K562 (cell line): ENCODE measurements around the gene MCEMP1. TPM values are rescaled to one million over a fixed set of nuclear protein-coding genes. Genes with fewer than 3 reads are reported as not detected.
A peak's percentile ranks its signal among the peaks of the same experiment; 100 is the strongest.

Source experiments
- AFF1 ChIP-seq, 2 experiments: fragments of 450-650 bp; IDR thresholded peaks; 2 replicates each; pipeline ENCODE4 v1.6.1; 2018; ENCODE audit warnings: mild to moderate bottlenecking in 2 of 2, low read depth in 1 of 2; ENCODE audit not compliant: partially characterized antibody in 2 of 2
- ATF1 ChIP-seq, 2 experiments: fragments of 450-650 bp in 1 of 2; IDR thresholded peaks; 2 replicates each; pipeline ENCODE4 v1.6.1; 2016; ENCODE audit warnings: missing compliant biosample characterization in 1 of 2, missing genetic modification characterization in 1 of 2
- BHLHE40 ChIP-seq: IDR thresholded peaks from 2 replicates; pipeline ENCODE4 v1.6.1; 2011; ENCODE audit warnings: low read length, improper control_type of control experiment
- CREB1 ChIP-seq, 2 experiments: sonication (generic) in 1 of 2; formaldehyde crosslinking in 1 of 2; IDR thresholded peaks; 2 replicates each; pipeline versions ENCODE4 v1.6.1 to v1.8.0; 2012 to 2022; ENCODE audit warnings: inconsistent platforms in 1 of 2, mild to moderate bottlenecking in 1 of 2, missing genetic modification reagents in 1 of 2, moderate library complexity in 1 of 2
- DNMT1 ChIP-seq: fragments of 450-650 bp; IDR thresholded peaks from 2 replicates; pipeline ENCODE4 v1.6.1; 2016; ENCODE audit warnings: antibody characterized with exemption, mild to moderate bottlenecking
- ELK3 ChIP-seq: fragments of 450-650 bp; formaldehyde crosslinking; IDR thresholded peaks from 2 replicates; pipeline ENCODE4 v1.4.0; 2020; ENCODE audit warnings: mild to moderate bottlenecking
- ILF3 ChIP-seq: fragments of 450-650 bp; IDR thresholded peaks from 2 replicates; pipeline ENCODE4 v1.6.1; 2018; ENCODE audit warnings: antibody characterized with exemption, mild to moderate bottlenecking, moderate library complexity, borderline replicate concordance
- MNT ChIP-seq, 2 experiments: fragments of 450-650 bp; conservative IDR thresholded peaks; 2 replicates each; pipeline ENCODE4 v1.6.1; 2017; ENCODE audit warnings: mild to moderate bottlenecking in 2 of 2, moderate library complexity in 2 of 2
- MTA1 ChIP-seq: fragments of 450-650 bp; IDR thresholded peaks from 2 replicates; pipeline ENCODE4 v1.6.1; 2017; ENCODE audit warnings: borderline replicate concordance
- MYC ChIP-seq, 2 experiments: fragments of 250-450 bp in 1 of 2; sonication (Bioruptor Pico) in 1 of 2; IDR thresholded peaks; 2 replicates each; pipeline versions ENCODE4 v1.5.1 to v1.6.1; 2012 to 2021; ENCODE audit warnings: low read depth in 2 of 2, borderline replicate concordance in 1 of 2, improper control_type of control experiment in 1 of 2, low read length in 1 of 2, mild to moderate bottlenecking in 1 of 2, moderate library complexity in 1 of 2
- RBM15 ChIP-seq: fragments of 200-400 bp; formaldehyde crosslinking; IDR thresholded peaks from 2 replicates; pipeline ENCODE4 v1.6.1; 2018; ENCODE audit warnings: mild to moderate bottlenecking, low read length, moderate library complexity; ENCODE audit not compliant: insufficient read depth
- SIN3A ChIP-seq, 2 experiments: fragments of 150-350 bp in 1 of 2; IDR thresholded peaks; 2 replicates each; pipeline ENCODE4 v1.6.1; 2011 to 2016; ENCODE audit warnings: borderline replicate concordance in 2 of 2, low read depth in 2 of 2, low read length in 2 of 2, mild to moderate bottlenecking in 2 of 2, moderate library complexity in 2 of 2; ENCODE audit not compliant: control insufficient read depth in 1 of 2
- SMC3 ChIP-seq: conservative IDR thresholded peaks from 2 replicates; pipeline ENCODE4 v1.6.1; 2011; ENCODE audit warnings: low read depth, low read length, improper control_type of control experiment; ENCODE audit not compliant: insufficient read depth
- SRSF7 ChIP-seq: fragments of 200-400 bp; formaldehyde crosslinking; optimal IDR thresholded peaks from 2 replicates; pipeline ENCODE3; 2017; ENCODE audit warnings: mild to moderate bottlenecking, low read depth, low read length
- TARDBP ChIP-seq: fragments of 450-650 bp; IDR thresholded peaks from 2 replicates; pipeline ENCODE4 v1.6.1; 2016
- ZNF398 ChIP-seq: fragments of 250-450 bp; sonication (Bioruptor Pico); IDR thresholded peaks from 2 replicates; pipeline ENCODE4 v1.8.0; 2021; ENCODE audit warnings: moderate library complexity, mild to moderate bottlenecking, inconsistent platforms
- polyA plus RNA-seq, 8 experiments: library from polyadenylated mRNA; depleted of rRNA in 4 of 8; stranded (reverse) in 5 of 8; unstranded in 3 of 8; fragments of >200 nt; fragmentation: Nextera tagmentation in 2 of 8; fragmentation: Illumina TruSeq in 1 of 8; extraction: Ambion mirVana in 2 of 8; extraction: Trizol in 1 of 8; gene quantifications; 2 replicates each; pipeline versions ENCODE4 v1.2.1 to v1.2.3, GENCODE V29; 2011 to 2014; ENCODE audit warnings: inconsistent platforms in 1 of 8, missing spikeins in 1 of 8
- total RNA-seq, 7 experiments: library from RNA; depleted of rRNA in 6 of 7; stranded (reverse); fragments of >200 nt in 6 of 7; fragmentation: Illumina TruSeq in 2 of 7; extraction: Trizol in 2 of 7; gene quantifications; 2 replicates each; pipeline versions ENCODE4 v1.2.1 to v1.2.3, GENCODE V29; 2011 to 2021; ENCODE audit warnings: low replicate concordance in 1 of 7

MCEMP1 gene
- total and polyA plus RNA-seq, 9 of the 15 experiments (the other 6 are each of a cell fraction or from before 2014, with no cell fraction given), result 0.11 to 1.8 (median 0.51) TPM

- peak in 1 of 2 experiments; percentile 24; a peak in 1 of 4 replicates for TF ChIP-seq SIN3A (IDR thresholded peaks at IDR 0.05; ENCODE audit: borderline replicate concordance in 2 of 2, control insufficient read depth in 1 of 2, low read depth in 2 of 2, low read length in 2 of 2)
- no peak for TF ChIP-seq ELK3 (CRISPR knock-in tag)
- TF ChIP-seq MNT (conservative IDR thresholded peaks at IDR 0.05), result peak in 1 of 2 experiments; percentile 39; a peak in 1 of 4 replicates
- no peak for TF ChIP-seq DNMT1
- peak; percentile 72; the same call in 1 of the 2 replicates for TF ChIP-seq MYC (IDR thresholded peaks at IDR 0.05; ENCODE audit: low read depth, low read length)
- no peak for TF ChIP-seq MYC (CRISPR knock-in tag; IDR thresholded peaks at IDR 0.05; ENCODE audit: borderline replicate concordance, low read depth)
- TF ChIP-seq ILF3, result 0 out of 2 replicates have a peak, but pooled peaks have one; percentile 29
- no peak for TF ChIP-seq MTA1
- TF ChIP-seq CREB1 (IDR thresholded peaks at IDR 0.05), result no peak
- TF ChIP-seq CREB1 (CRISPR knock-in tag; IDR thresholded peaks at IDR 0.05), result no peak
- 0 out of 2 replicates have a peak, but pooled peaks have one; percentile 22 for TF ChIP-seq BHLHE40
- TF ChIP-seq ATF1 (CRISPR knock-in tag; IDR thresholded peaks at IDR 0.05), result no peak
- peak; percentile 59 for TF ChIP-seq ATF1 (tag; IDR thresholded peaks at IDR 0.05)
- 0 out of 2 replicates have a peak, but pooled peaks have one; percentile 54 for TF ChIP-seq TARDBP
- no peak for TF ChIP-seq RBM15
- TF ChIP-seq AFF1 (IDR thresholded peaks at IDR 0.05; ENCODE audit: low read depth in 1 of 2, partially characterized antibody in 2 of 2), result no peak
- no peak for TF ChIP-seq ZNF398
- TF ChIP-seq SMC3, result peak; percentile 89
- no peak for TF ChIP-seq SRSF7
Measured at GRCh38 chr19:7680606-7681339, 3.9 kb downstream of the MCEMP1 start, which contains the start of gene TRAPPC5 (continued).
